H1 (cell line): ENCODE measurements around the gene SIX6. TPM values are rescaled to one million over a fixed set of nuclear protein-coding genes. Genes with fewer than 3 reads are reported as not detected.

Source experiments
- CTBP2 ChIP-seq: IDR thresholded peaks from 2 replicates; pipeline ENCODE4 v1.7.0; 2011; ENCODE audit warnings: borderline replicate concordance, mild to moderate bottlenecking, moderate library complexity, mixed read lengths, low read length; ENCODE audit not compliant: insufficient read depth, insufficient read length
- KDM5A ChIP-seq: fragments of 200-600 bp; IDR thresholded peaks from 2 replicates; pipeline ENCODE4 v1.7.1; 2012; ENCODE audit warnings: mild to moderate bottlenecking, low read length, inconsistent platforms, mixed read lengths
- RNF2 ChIP-seq: fragments of 200-900, 300-1000 bp; sonication (generic); IDR thresholded peaks from 2 replicates; pipeline ENCODE4 v1.7.1; 2016; ENCODE audit warnings: borderline replicate concordance, low read depth, mild to moderate bottlenecking, antibody characterized with exemption, low read length; ENCODE audit not compliant: poor library complexity, severe bottlenecking; ENCODE audit errors: missing control alignments
- polyA plus RNA-seq, 7 experiments: library from polyadenylated mRNA; depleted of rRNA in 3 of 7; stranded (reverse) in 5 of 7; unstranded in 2 of 7; fragments of >200 nt in 5 of 7; fragments of 200-250 nt in 2 of 7; gene quantifications; 1 replicate in 5 of 7; 2 replicates in 1 of 7; 4 replicates in 1 of 7; pipeline versions ENCODE4 v1.2.1 to v1.2.3, GENCODE V29; 2011 to 2013; ENCODE audit warnings: missing spikeins in 2 of 7, mixed read lengths in 2 of 7
- total RNA-seq: library from RNA; stranded (reverse); fragmentation: NEBNext Ultra II Directional; extraction: Animal tissue kit (Norgen Biotek cat#: 25700); gene quantifications from 2 replicates; pipeline ENCODE4 v1.2.1, GENCODE V29; 2021

SIX6 gene
- total and polyA plus RNA-seq, 2 of the 8 experiments (the other 6 are each of a cell fraction or from before 2014, with no cell fraction given): 0.03 TPM; not detected in 1

- peak; percentile 83 for TF ChIP-seq RNF2
- peak; percentile 66 for TF ChIP-seq CTBP2
- no peak for TF ChIP-seq KDM5A
Observed at GRCh38 chr14:60509438-60510253, 700 bp downstream of the SIX6 start (continued).
